HEK293T (cell line): ENCODE results near the gene WSB2.
"Not testable (repeated sequence)": the region's sequence is repeated elsewhere in the genome, so short reads cannot be mapped to it uniquely, and the experiment has no call there.

Experiments
- CTCF ChIA-PET: fragments of 350-600 bp; formaldehyde crosslinking; extraction: SDS; loops from one replicate; lab custom pipeline; 2021; ENCODE audit warnings: antibody characterized with exemption, inconsistent platforms; lab: Yijun Ruan, JAX
- POLR2A ChIA-PET: fragments of 350-600 bp; formaldehyde crosslinking; extraction: SDS; loops from one replicate; lab custom pipeline; 2020; ENCODE audit warnings: antibody characterized with exemption, inconsistent platforms; lab: Yijun Ruan, JAX
- DNase-seq: peaks from one replicate; pipeline ENCODE4 v3.0.0; 2012; ENCODE audit warnings: mixed read lengths; ENCODE audit errors: extremely low spot score
- ARNT ChIP-seq: fragments of 450-650 bp; IDR thresholded peaks from 2 replicates; pipeline ENCODE4 v1.6.1; 2017; ENCODE audit warnings: mild to moderate bottlenecking
- BHLHE40 ChIP-seq: fragments of 450-650 bp; IDR thresholded peaks from 2 replicates; pipeline ENCODE4 v1.6.1; 2016; ENCODE audit warnings: mild to moderate bottlenecking, moderate library complexity, borderline replicate concordance
- CTBP1 ChIP-seq: fragments of 450-650 bp; IDR thresholded peaks from 2 replicates; pipeline ENCODE4 v1.6.1; 2016; ENCODE audit warnings: borderline replicate concordance
- ELF4 ChIP-seq: fragments of 450-650 bp; IDR thresholded peaks from 2 replicates; pipeline ENCODE4 v1.6.1; 2017; ENCODE audit warnings: antibody characterized with exemption
- FOXA1 ChIP-seq: fragments of 450-650 bp; IDR thresholded peaks from 2 replicates; pipeline ENCODE4 v1.6.1; 2016; ENCODE audit warnings: mild to moderate bottlenecking
- FOXK2 ChIP-seq: fragments of 450-650 bp; IDR thresholded peaks from 2 replicates; pipeline ENCODE4 v1.6.1; 2016; ENCODE audit warnings: mild to moderate bottlenecking
- FOXM1 ChIP-seq: fragments of 450-650 bp; IDR thresholded peaks from 2 replicates; pipeline ENCODE4 v1.6.1; 2017; ENCODE audit warnings: mild to moderate bottlenecking, borderline replicate concordance
- HDGF ChIP-seq: fragments of 450-650 bp; IDR thresholded peaks from 2 replicates; pipeline ENCODE4 v1.6.1; 2017; ENCODE audit warnings: antibody characterized with exemption, borderline replicate concordance
- L3MBTL2 ChIP-seq: fragments of 450-650 bp; conservative IDR thresholded peaks from 2 replicates; pipeline ENCODE4 v1.6.1; 2016; ENCODE audit warnings: mild to moderate bottlenecking
- LEF1 ChIP-seq: fragments of 450-650 bp; IDR thresholded peaks from 2 replicates; pipeline ENCODE4 v1.6.1; 2017; ENCODE audit warnings: mild to moderate bottlenecking, borderline replicate concordance
- NFRKB ChIP-seq: fragments of 450-650 bp; IDR thresholded peaks from 2 replicates; pipeline ENCODE4 v1.6.1; 2016; ENCODE audit warnings: mild to moderate bottlenecking, moderate library complexity
- PKNOX1 ChIP-seq: fragments of 450-650 bp; IDR thresholded peaks from 2 replicates; pipeline ENCODE4 v1.6.1; 2016
- SP1 ChIP-seq: fragments of 450-650 bp; IDR thresholded peaks from 2 replicates; pipeline ENCODE4 v1.6.1; 2017
- SUZ12 ChIP-seq: fragments of 450-650 bp; IDR thresholded peaks from 2 replicates; pipeline ENCODE4 v1.6.1; 2016; ENCODE audit warnings: mild to moderate bottlenecking
- TARDBP ChIP-seq: fragments of 450-650 bp; IDR thresholded peaks from 2 replicates; pipeline ENCODE4 v1.6.1; 2016
- ZNF384 ChIP-seq: fragments of 450-650 bp; IDR thresholded peaks from 2 replicates; pipeline ENCODE4 v1.6.1; 2016

The WSB2 gene

GRCh38 chr12:118082161-118082560 is 21.2 kb upstream of the WSB2 start:
- TF ChIP-seq FOXA1 (no peak), NFRKB (no peak), TARDBP (no peak), CTBP1 (no peak), ELF4 (no peak), L3MBTL2 (no peak), FOXK2 (no peak), PKNOX1 (no peak), FOXM1 (no peak), SP1 (no peak), BHLHE40 (no peak), SUZ12 (no peak), LEF1 (no peak)
- CTCF ChIA-PET: no interaction called here
- DNase-seq: no peak
- POLR2A ChIA-PET: no interaction called here

- DNase-seq, POLR2A ChIA-PET, CTCF ChIA-PET: not testable (repeated sequence)
Measured at GRCh38 chr12:118081521-118081920, 20.5 kb upstream of the WSB2 start.

- ChIA-PET POLR2A (no interaction called here), CTCF (no interaction called here)
- no peak for DNase-seq
- TF ChIP-seq FOXA1 (no peak), SUZ12 (no peak), FOXK2 (no peak), HDGF (no peak), ELF4 (no peak), BHLHE40 (no peak), CTBP1 (no peak), ARNT (no peak), ZNF384 (no peak), FOXM1 (no peak), L3MBTL2 (no peak), TARDBP (no peak), NFRKB (no peak)
Measured at GRCh38 chr12:118073768-118074167, 12.8 kb upstream of the WSB2 start.

- POLR2A ChIA-PET: no interaction called here
- DNase-seq: no peak
- TF ChIP-seq NFRKB (no peak), SUZ12 (no peak), PKNOX1 (no peak), SP1 (no peak), HDGF (no peak), ZNF384 (no peak), ARNT (no peak), L3MBTL2 (no peak), ELF4 (no peak), TARDBP (no peak), LEF1 (no peak), BHLHE40 (no peak), FOXK2 (no peak)
- CTCF ChIA-PET: no interaction called here
Measured at GRCh38 chr12:118070650-118071049, 9.7 kb upstream of the WSB2 start.

- ChIA-PET CTCF (no interaction called here), POLR2A (no interaction called here)
- TF ChIP-seq SUZ12 (no peak), HDGF (no peak), PKNOX1 (no peak), BHLHE40 (no peak), LEF1 (no peak), NFRKB (no peak), ELF4 (no peak), ZNF384 (no peak), L3MBTL2 (no peak), SP1 (no peak), FOXM1 (no peak), FOXK2 (no peak), TARDBP (no peak)
- no peak for DNase-seq
Measured at GRCh38 chr12:118068445-118068844, 7.5 kb upstream of the WSB2 start.

DNA sequence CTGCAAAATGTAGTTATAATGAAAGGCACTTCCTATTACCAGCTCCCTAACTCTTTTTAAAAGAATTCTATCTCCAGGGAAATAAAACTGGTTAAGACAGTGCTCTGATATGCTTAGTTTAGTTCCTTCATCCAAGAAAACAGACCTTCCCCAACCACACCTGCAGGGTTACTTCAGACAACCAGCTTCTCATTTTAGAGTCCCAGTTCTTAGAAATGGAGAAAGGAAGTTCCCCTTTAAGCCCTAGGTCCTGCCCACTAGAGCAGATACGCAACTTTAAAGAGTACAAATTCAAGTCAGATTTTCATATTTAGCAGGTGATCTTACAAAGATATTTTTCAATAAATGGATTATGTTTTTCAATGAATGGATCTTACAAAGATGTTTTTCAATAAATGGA is 4.4 kb upstream of the WSB2 start:
- POLR2A ChIA-PET: no interaction called here
- DNase-seq: no peak
- TF ChIP-seq NFRKB: no peak
- TF ChIP-seq ZNF384: no peak
- no peak for TF ChIP-seq HDGF
- no peak for TF ChIP-seq FOXK2
- no peak for TF ChIP-seq ELF4
- no peak for TF ChIP-seq FOXM1
- no peak for TF ChIP-seq BHLHE40
- TF ChIP-seq CTBP1: no peak
- TF ChIP-seq FOXA1: no peak
- TF ChIP-seq TARDBP: no peak
- no peak for TF ChIP-seq ARNT
- no peak for TF ChIP-seq SP1
- TF ChIP-seq L3MBTL2: no peak
- TF ChIP-seq SUZ12: no peak
- no peak for TF ChIP-seq PKNOX1
- no peak for TF ChIP-seq LEF1
- CTCF ChIA-PET: interaction anchor here (1.3 to 1.8 kb wide), 2 partner anchors 9 to 11 kb away, joined by 5 read pairs; no protein-coding TSS in a partner anchor
